ENCODE data around the gene PRKRIP1.
"Not testable (repeated sequence)": the region's sequence is repeated elsewhere in the genome, so short reads cannot be mapped to it uniquely, and the experiment has no call there.

DNA sequence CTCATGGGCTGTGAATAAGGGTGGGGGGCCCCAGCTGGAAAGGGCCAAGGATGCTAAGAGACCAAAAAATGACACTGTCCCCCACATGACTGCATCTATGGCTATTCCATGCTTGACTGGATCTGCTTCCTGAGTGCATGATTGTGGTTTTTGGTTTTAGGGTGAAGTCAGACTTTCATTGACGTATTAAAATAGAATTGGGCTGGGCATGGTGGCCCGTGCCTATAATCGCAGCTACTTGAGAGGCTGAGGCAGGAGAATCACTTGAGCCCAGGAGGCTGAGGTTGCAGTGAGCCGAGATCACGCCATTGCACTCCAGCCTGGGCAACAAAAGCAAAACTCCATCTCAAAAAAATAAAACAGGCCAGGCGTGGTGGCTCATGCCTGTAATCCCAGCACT lies 12.4 kb downstream of the PRKRIP1 start:
- TF ChIP-seq POLR2A, POLR2AphosphoS5 (IDR thresholded peaks at IDR 0.05; ENCODE audit: low read depth, low read length): not testable (repeated sequence)

Data from GM12892 (cell line).